Measurements from ENCODE around the gene GRP.
A peak's percentile ranks its signal among the peaks of the same experiment; 100 is the strongest.

Gene GRP

DNA sequence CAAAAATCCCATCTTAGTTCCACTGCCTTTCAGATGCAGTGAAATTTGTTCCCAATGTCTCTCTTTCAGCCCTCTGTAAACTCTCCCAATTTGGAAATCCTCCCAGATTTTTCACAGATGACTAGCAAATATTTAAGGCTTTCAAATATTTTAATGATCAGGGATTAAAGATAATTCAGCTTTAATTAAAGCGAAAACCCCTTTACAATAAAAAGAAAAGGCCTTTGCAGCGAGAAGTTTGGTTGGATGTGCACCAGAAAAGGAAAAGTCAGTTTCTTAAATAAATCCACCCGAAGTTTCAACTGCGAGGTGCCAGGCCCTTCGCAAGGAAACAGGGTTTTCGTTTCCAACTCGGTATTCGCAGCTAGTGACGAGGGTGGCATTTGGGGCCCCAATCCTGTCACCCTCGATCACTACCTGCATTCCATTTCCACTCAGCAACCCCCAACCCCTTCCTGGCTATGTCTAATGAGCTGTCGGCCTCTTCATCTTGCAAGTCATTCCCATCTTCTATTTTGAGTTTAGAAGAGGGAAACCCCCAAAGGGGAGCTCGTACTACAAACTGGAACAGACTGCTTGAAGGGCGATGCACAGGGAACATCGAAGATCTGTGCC is 51.8 kb downstream of the GRP start:
- DNase-seq (ENCODE audit: low read depth) = no peak
- no peak overlapping the region for H3K4me3 ChIP-seq (ENCODE audit: low read depth, low read length)
- TF ChIP-seq, protein P1, sequence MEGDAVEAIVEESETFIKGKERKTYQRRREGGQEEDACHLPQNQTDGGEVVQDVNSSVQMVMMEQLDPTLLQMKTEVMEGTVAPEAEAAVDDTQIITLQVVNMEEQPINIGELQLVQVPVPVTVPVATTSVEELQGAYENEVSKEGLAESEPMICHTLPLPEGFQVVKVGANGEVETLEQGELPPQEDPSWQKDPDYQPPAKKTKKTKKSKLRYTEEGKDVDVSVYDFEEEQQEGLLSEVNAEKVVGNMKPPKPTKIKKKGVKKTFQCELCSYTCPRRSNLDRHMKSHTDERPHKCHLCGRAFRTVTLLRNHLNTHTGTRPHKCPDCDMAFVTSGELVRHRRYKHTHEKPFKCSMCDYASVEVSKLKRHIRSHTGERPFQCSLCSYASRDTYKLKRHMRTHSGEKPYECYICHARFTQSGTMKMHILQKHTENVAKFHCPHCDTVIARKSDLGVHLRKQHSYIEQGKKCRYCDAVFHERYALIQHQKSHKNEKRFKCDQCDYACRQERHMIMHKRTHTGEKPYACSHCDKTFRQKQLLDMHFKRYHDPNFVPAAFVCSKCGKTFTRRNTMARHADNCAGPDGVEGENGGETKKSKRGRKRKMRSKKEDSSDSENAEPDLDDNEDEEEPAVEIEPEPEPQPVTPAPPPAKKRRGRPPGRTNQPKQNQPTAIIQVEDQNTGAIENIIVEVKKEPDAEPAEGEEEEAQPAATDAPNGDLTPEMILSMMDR (conservative IDR thresholded peaks at IDR 0.05; ENCODE audit: low read depth, low read length) = no peak

DNA sequence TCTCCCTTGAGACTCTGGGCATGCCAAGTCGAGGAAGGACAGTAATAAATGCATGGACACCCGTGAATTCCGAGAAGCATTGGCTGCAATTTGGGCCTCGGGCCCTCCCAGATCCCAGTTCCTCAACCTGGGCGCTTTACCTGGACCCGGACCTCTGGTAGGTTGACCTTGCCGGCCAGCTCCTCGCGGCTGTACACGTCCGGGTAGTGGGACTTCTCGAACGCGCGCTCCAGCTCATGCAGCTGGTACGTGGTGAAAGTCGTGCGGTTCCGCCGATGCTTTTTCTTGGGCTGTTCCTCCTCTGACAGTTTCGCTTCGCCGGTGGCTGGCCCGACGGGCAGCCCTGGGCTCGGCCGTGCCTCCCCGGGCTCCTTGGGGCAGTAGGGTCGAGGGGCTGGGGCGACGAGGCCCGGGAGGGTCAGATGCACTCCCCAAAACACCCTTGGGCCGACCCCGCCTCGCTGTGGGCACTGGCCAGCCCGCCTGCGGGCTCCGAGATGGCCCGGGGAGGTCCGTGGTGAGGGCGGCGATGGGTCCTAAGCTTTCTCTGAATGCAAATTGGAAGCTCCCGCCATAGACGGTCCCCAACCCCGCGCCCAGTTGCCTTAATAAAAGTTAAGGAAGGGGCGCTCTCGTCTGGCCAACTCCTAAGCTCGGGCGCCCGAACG is 52.4 kb downstream of the GRP start:
- TF ChIP-seq, protein P1 (conservative IDR thresholded peaks at IDR 0.05; ENCODE audit: low read depth, low read length) = no peak
- DNase-seq (ENCODE audit: low read depth) = peak; percentile 6
- no peak overlapping the region for H3K4me3 ChIP-seq (ENCODE audit: low read depth, low read length)

DNA sequence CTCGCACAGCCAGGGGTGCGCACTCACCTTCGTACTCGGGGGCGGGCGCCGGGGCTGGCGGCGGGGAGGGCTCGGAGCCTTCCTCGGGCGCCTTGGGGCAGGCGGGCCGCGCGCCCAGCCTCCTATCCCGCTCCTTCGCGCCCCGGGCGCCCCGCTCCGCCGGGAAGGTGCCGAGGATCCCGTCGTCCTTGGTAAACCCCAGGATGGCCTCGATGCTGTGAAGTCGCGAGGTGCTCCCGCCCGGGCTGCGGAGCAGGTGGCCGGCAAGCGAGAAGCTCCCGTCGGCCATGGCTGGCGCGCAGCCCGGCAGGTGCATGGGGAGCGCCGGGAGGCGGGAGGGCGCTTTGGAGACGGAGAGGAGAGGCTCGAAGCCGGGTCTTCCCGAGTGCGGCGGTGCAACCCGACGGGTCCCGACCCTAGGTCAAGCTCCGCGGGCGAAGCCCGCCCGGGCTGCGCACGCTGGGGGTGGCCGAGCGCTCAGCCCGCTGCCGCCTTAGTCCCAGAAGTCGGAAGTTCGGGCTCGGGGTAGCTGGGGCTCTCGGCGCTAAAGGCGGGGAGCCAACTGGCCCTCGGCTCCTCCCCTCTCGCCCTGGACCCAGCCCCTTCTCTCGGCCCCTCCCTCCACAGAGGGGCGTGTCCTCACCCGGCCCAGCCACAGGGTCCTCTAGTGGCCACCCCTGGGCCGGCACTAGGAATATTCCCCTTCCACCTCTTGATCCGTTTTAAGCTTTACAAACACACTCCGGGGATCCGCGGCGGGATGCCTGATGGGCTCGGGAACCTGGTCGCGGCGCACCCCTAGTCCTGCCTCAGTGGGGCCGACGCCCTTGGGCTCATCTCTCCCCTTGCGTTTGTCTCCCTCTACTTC is 53.2 kb downstream of the GRP start, which contains the start of gene RAX:
TSS of gene RAX (minus strand) at position 564 of the 868 bp plus-strand sequence. CDS start at position 316, 248 bp downstream.
- DNase-seq (ENCODE audit: low read depth) = peak; percentile 7
- no peak within 1 kb of the TSS for H3K4me3 ChIP-seq (ENCODE audit: low read depth, low read length)
- TF ChIP-seq, protein P1 (conservative IDR thresholded peaks at IDR 0.05; ENCODE audit: low read depth, low read length) = peak; percentile 5

DNA sequence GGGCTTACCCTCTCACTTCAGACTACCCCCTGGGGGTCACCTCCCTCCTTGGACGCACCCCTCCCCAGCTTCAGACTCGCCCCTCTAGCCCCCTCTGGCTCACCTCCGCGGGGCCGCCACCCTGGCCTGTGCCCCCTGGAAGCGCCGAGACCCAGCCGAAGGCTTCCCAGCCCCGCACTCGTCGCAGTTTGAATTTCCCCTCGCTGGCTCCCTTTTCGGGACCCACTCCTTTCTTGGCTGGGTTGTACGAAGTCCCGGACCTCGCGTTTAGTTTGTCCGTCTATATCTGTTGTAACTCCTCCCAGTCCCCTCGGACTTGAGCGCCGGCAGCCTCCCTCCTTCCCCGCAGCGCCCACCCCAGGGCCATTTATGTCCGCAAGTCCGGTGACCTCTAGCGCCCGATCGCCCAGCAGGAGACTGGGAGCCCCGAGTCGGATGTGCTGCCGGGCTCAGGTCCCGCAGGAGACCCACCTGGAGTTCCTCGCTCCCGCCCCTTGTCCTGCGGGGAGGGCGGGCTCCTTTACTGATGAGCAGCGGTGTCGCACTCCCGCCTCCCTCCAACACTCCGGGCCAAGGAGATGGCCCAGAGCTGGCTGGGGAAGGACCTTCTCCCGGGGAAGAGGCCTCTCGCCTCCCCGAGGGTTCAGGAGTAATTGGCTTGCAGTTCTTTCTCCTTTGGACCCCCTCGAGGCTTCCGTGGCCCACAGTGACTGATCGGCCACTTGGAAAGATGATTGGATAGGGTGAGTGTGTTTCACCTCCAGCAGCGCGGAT is 54.0 kb downstream of the GRP start:
- no peak overlapping the region for H3K4me3 ChIP-seq (ENCODE audit: low read depth, low read length)
- no peak for DNase-seq (ENCODE audit: low read depth)
- TF ChIP-seq, protein P1 (conservative IDR thresholded peaks at IDR 0.05; ENCODE audit: low read depth, low read length) = no peak

DNA sequence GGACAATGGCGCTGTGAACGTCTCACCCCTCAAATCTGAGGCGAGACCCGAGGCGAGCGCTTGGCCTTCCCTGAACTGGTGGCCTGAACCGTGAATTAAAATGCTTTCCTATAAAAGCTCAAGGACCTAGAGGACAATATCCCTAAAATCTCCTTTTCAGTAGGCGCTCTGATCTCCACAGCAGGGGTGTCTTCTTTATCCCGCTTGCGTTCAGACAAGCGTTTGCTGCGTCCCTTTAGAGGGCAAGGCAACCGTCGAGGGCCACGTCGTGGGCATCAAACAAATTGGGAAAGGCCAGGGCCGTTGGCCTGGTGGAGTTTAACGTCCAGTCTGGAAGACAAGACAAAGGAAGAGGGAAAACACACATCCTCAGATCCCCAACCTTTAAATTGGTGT is 54.6 kb downstream of the GRP start:
- H3K4me3 ChIP-seq (ENCODE audit: low read depth, low read length) = no peak overlapping the region
- no peak for DNase-seq (ENCODE audit: low read depth)
- TF ChIP-seq, protein P1 (conservative IDR thresholded peaks at IDR 0.05; ENCODE audit: low read depth, low read length) = no peak

DNA sequence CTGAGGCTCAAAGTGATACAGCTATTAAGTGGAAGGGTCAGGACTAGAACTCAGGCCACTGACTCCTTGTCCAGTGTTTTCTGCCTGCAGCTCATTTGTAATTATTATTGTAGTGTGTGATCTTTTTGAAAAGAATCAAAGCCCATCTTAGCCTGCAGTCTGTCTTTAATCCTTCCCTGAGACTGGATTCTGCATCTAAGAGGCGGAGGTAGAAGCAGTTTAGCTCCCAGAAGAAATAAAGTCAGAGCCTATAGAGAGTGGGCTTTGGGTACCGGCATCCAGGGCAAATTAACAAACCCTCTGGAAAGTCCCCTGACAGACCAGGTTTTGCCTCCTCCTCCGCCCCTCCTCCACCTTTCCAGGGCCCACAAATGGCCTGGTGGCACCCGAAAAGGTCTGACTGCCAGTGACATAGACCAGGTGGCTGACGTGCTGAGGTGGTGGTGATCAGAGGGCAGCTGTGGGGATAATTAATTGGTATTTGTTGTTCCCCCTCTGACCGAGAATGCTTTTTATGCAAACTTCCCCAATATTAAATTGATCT is 55.5 kb downstream of the GRP start:
- TF ChIP-seq, protein P1 (conservative IDR thresholded peaks at IDR 0.05; ENCODE audit: low read depth, low read length) = no peak
- H3K4me3 ChIP-seq (ENCODE audit: low read depth, low read length) = no peak overlapping the region
- DNase-seq (ENCODE audit: low read depth) = no peak
